IMR-90 (cell line): ENCODE data around the gene NTSR1. TPM values are rescaled to one million over a fixed set of nuclear protein-coding genes. Genes with fewer than 3 reads are reported as not detected.
A peak's percentile ranks its signal among the peaks of the same experiment; 100 is the strongest.

ENCODE experiments used
- ATAC-seq: fragments of 200-7000 bp; cut with Tn5 transposase; 2 replicates; pipeline ENCODE4 v1.9.1; 2020; ENCODE audit warnings: low read depth, mild to moderate bottlenecking, moderate library complexity
- BruUV-seq: library from RNA; stranded (reverse); fragments of 400-500 nt; replicated peaks from 2 replicates; lab custom pipeline; 2021; lab: Mats Ljungman, UMichigan
- CTCF ChIA-PET: fragments of 300-600 bp; formaldehyde crosslinking; extraction: SDS; loops from one replicate; lab custom pipeline; 2021; ENCODE audit warnings: antibody characterized with exemption; lab: Yijun Ruan, JAX
- POLR2A ChIA-PET: fragments of 300-600 bp; sonication (Branson Sonifier 250); formaldehyde crosslinking; loops from one replicate; lab custom pipeline; 2022; ENCODE audit warnings: antibody characterized with exemption; ENCODE audit not compliant: unreplicated experiment; lab: Charles Lee
- DNase-seq: peaks from one replicate; pipeline ENCODE4 v3.0.0; 2013
- H2AFZ ChIP-seq: replicated peaks from 2 replicates; pipeline ENCODE3; 2013; ENCODE audit warnings: low read length, mild to moderate bottlenecking; ENCODE audit not compliant: poor library complexity
- H2AK5ac ChIP-seq: 2 replicates; pipeline ENCODE4 v1.6.1; 2013; ENCODE audit warnings: low read depth, low read length, inconsistent platforms
- H2AK9ac ChIP-seq: replicated peaks from 2 replicates; pipeline ENCODE3; 2013; ENCODE audit warnings: mild to moderate bottlenecking, low read depth, low read length, moderate library complexity; ENCODE audit not compliant: poor library complexity
- H2BK120ac ChIP-seq: 2 replicates; pipeline ENCODE4 v1.6.1; 2013; ENCODE audit warnings: low read depth, low read length, inconsistent platforms
- H2BK15ac ChIP-seq: 3 replicates; pipeline ENCODE4 v1.6.1; 2013; ENCODE audit warnings: low read depth, low read length, inconsistent platforms
- H2BK20ac ChIP-seq: 2 replicates; pipeline ENCODE4 v1.6.1; 2013; ENCODE audit warnings: low read depth, mild to moderate bottlenecking, inconsistent platforms, low read length, moderate library complexity
- H2BK5ac ChIP-seq: 2 replicates; pipeline ENCODE4 v1.6.1; 2013; ENCODE audit warnings: mild to moderate bottlenecking, low read depth, low read length, inconsistent platforms; ENCODE audit not compliant: poor library complexity, severe bottlenecking
- H3K14ac ChIP-seq: replicated peaks from 2 replicates; pipeline ENCODE4 v1.6.1; 2013; ENCODE audit warnings: low read depth, low read length, inconsistent platforms
- H3K18ac ChIP-seq: 2 replicates; pipeline ENCODE4 v1.6.1; 2013; ENCODE audit warnings: low read depth, low read length, control low read depth
- H3K23ac ChIP-seq: 2 replicates; pipeline ENCODE4 v1.6.1; 2013; ENCODE audit warnings: low read depth, low read length, inconsistent platforms
- H3K27ac ChIP-seq: 2 replicates; pipeline ENCODE4 v1.5.1; 2013; ENCODE audit warnings: mild to moderate bottlenecking, control low read depth, low read length; ENCODE audit not compliant: insufficient read depth
- H3K27me3 ChIP-seq: 2 replicates; pipeline ENCODE4 v1.6.1; 2013; ENCODE audit warnings: low read length; ENCODE audit not compliant: control insufficient read depth, insufficient read depth
- H3K36me3 ChIP-seq: 2 replicates; pipeline ENCODE4 v1.6.1; 2013; ENCODE audit warnings: low read length, mixed read lengths; ENCODE audit not compliant: control insufficient read depth, insufficient read depth
- H3K4ac ChIP-seq: 2 replicates; pipeline ENCODE4 v1.6.1; 2013; ENCODE audit warnings: low read depth, low read length, inconsistent platforms
- H3K4me1 ChIP-seq: 2 replicates; pipeline ENCODE4 v1.6.1; 2013; ENCODE audit warnings: low read length, mixed read lengths; ENCODE audit not compliant: control insufficient read depth, insufficient read depth
- H3K4me2 ChIP-seq: 2 replicates; pipeline ENCODE4 v1.6.1; 2013; ENCODE audit warnings: low read depth, mild to moderate bottlenecking, control low read depth, low read length, moderate library complexity
- H3K4me3 ChIP-seq: 2 replicates; pipeline ENCODE4 v1.5.1; 2013; ENCODE audit warnings: low read depth, mild to moderate bottlenecking, control low read depth, low read length, moderate library complexity; ENCODE audit not compliant: insufficient read depth
- H3K56ac ChIP-seq: 2 replicates; pipeline ENCODE4 v1.6.1; 2013; ENCODE audit warnings: low read length, inconsistent platforms; ENCODE audit not compliant: insufficient read depth; ENCODE audit errors: extremely low read depth
- H3K79me1 ChIP-seq, 2 experiments: 2 replicates each; pipeline ENCODE4 v1.6.1; 2013; ENCODE audit warnings: low read length in 2 of 2, inconsistent platforms in 1 of 2, low read depth in 1 of 2
- H3K9ac ChIP-seq: 2 replicates; pipeline ENCODE4 v1.6.1; 2013; ENCODE audit warnings: low read depth, low read length, control low read depth
- H3K9me1 ChIP-seq: 2 replicates; pipeline ENCODE4 v1.6.1; 2013; ENCODE audit warnings: low read length, inconsistent platforms; ENCODE audit not compliant: insufficient read depth
- H3K9me3 ChIP-seq: 2 replicates; pipeline ENCODE4 v1.6.1; 2013; ENCODE audit warnings: low read length; ENCODE audit not compliant: control insufficient read depth, insufficient read depth
- H4K20me1 ChIP-seq: 2 replicates; pipeline ENCODE4 v1.6.1; 2013; ENCODE audit warnings: low read length, inconsistent platforms; ENCODE audit not compliant: insufficient read depth
- H4K5ac ChIP-seq: 2 replicates; pipeline ENCODE4 v1.6.1; 2013; ENCODE audit warnings: mild to moderate bottlenecking, low read depth, low read length, control low read depth
- H4K8ac ChIP-seq, 2 experiments: 2 replicates each; pipeline ENCODE4 v1.6.1; 2013; ENCODE audit warnings: low read depth in 2 of 2, low read length in 2 of 2, control low read depth in 1 of 2, inconsistent platforms in 1 of 2
- H4K91ac ChIP-seq: 2 replicates; pipeline ENCODE4 v1.6.1; 2013; ENCODE audit warnings: low read depth, low read length, inconsistent platforms; ENCODE audit not compliant: insufficient read depth
- FOS ChIP-seq: fragments of 150-350 bp; IDR thresholded peaks from 2 replicates; pipeline ENCODE4 v1.6.1; 2016; ENCODE audit warnings: low read depth, low read length
- MAFK ChIP-seq: IDR thresholded peaks from 2 replicates; pipeline ENCODE4 v1.6.1; 2012; ENCODE audit warnings: low read depth, low read length, improper control_type of control experiment
- MAZ ChIP-seq: IDR thresholded peaks from 2 replicates; pipeline ENCODE4 v1.6.1; 2012; ENCODE audit warnings: low read depth, mild to moderate bottlenecking, low read length, improper control_type of control experiment, moderate library complexity, borderline replicate concordance
- NFE2L2 ChIP-seq: fragments of 150-350 bp; IDR thresholded peaks from 2 replicates; pipeline ENCODE4 v1.6.1; 2016; ENCODE audit warnings: low read depth, mild to moderate bottlenecking, low read length
- POLR2A ChIP-seq: IDR thresholded peaks from 2 replicates; pipeline ENCODE4 v1.6.1; 2012; ENCODE audit warnings: mild to moderate bottlenecking, low read depth, low read length
- RAD21 ChIP-seq: IDR thresholded peaks from 2 replicates; pipeline ENCODE4 v1.6.1; 2012; ENCODE audit warnings: low read length, improper control_type of control experiment
- RCOR1 ChIP-seq: IDR thresholded peaks from 2 replicates; pipeline ENCODE4 v1.6.1; 2012; ENCODE audit warnings: mild to moderate bottlenecking, low read length, improper control_type of control experiment; ENCODE audit not compliant: insufficient replicate concordance
- RFX5 ChIP-seq: IDR thresholded peaks from 2 replicates; pipeline ENCODE4 v1.8.0; 2012; ENCODE audit warnings: low read depth, mild to moderate bottlenecking, low read length, moderate library complexity
- SMC3 ChIP-seq: fragments of 150-350 bp; IDR thresholded peaks from 2 replicates; pipeline ENCODE4 v1.6.1; 2016; ENCODE audit warnings: low read depth, mild to moderate bottlenecking, antibody characterized with exemption, low read length, moderate library complexity
- WGBS, 2 experiments: methylation state at CpG; one replicate each; pipeline versions ENCODE4 v1.1.5 to v1.1.7; 2013; ENCODE audit warnings: missing lambda C conversion rate in 2 of 2; ENCODE audit not compliant: insufficient read length in 1 of 2; ENCODE audit errors: extremely low coverage in 2 of 2; 5-methylcytosine and 5-hydroxymethylcytosine counted together
- dilution Hi-C: fragments of 300-500 bp; cut with HindIII; formaldehyde crosslinking; loops from one replicate; pipeline ENCODE4 v1.14.3; 2018; ENCODE audit warnings: low sequenced_read_pairs; ENCODE audit not compliant: unreplicated experiment
- in situ Hi-C: fragments of 300-500 bp; cut with MboI; formaldehyde crosslinking; loops from 3 replicates; pipeline ENCODE4 v1.14.3; 2019; ENCODE audit warnings: low sequenced_read_pairs, inconsistent platforms, mixed read lengths
- intact Hi-C: fragments of 100-400 bp; cut with micrococcal nuclease; formaldehyde crosslinking; loops from 2 replicates; pipeline ENCODE4 v1.10.0; 2022
- polyA plus RNA-seq, 3 experiments: library from polyadenylated mRNA; depleted of rRNA; stranded (reverse); fragments of >200 nt; gene quantifications; 2 replicates each; pipeline ENCODE4 v1.2.3, GENCODE V29; 2012; ENCODE audit warnings: low replicate concordance in 1 of 3
- total RNA-seq: library from RNA; depleted of rRNA; stranded (reverse); fragments of >200 nt; gene quantifications from 2 replicates; pipeline ENCODE4 v1.2.3, GENCODE V29; 2012
- TF ChIP-seq, protein P1 (sequence below): conservative IDR thresholded peaks from 2 replicates; pipeline ENCODE4 v1.5.1; 2012; ENCODE audit warnings: mild to moderate bottlenecking, low read depth, low read length, improper control_type of control experiment
- TF ChIP-seq, protein P2 (sequence below): fragments of 150-350 bp; IDR thresholded peaks from 2 replicates; pipeline ENCODE4 v1.6.1; 2017; ENCODE audit warnings: mild to moderate bottlenecking, antibody characterized with exemption, low read length, low read depth
- TF ChIP-seq, protein P3 (sequence below): fragments of 150-350 bp; IDR thresholded peaks from 2 replicates; pipeline ENCODE4 v1.6.1; 2016; ENCODE audit warnings: low read depth, mild to moderate bottlenecking, low read length, moderate library complexity, borderline replicate concordance

The NTSR1 gene
- total and polyA plus RNA-seq, 2 of the 4 experiments (the other 2 are of a cell fraction) = 0.54 to 1.8 TPM

DNA sequence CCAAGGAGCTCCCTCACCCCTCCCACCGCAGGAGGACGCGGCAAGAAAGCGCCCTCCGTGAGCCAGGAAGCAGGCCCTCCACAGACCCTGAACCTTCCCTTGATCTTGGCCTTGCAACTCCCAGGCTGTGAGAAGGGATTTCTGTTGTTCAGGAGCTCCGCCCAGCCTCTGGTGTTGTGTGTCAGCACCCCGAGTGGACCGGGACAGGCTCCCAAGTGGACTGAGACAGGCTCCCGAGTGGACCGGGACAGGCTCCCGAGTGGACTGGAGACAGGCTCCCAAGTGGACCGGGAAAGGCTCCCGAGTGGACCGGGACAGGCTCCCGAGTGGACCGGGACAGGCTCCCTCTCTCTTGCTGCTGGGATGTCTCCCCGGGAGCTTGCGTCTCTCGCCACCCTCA, 9.3 kb upstream of the NTSR1 start:
- Histone ChIP-seq H2BK20ac (no peak overlapping the region), H3K27ac (no peak overlapping the region), H3K14ac (no peak overlapping the region), H3K79me1 (no peaks in the 10 kb centered on the region), H4K8ac (no peak overlapping the region), H2BK120ac (no peak overlapping the region), H3K4me1 (peaks cover 11% of the 10 kb centered on the region), H4K20me1 (no peaks in the 10 kb centered on the region), H2BK5ac (no peak overlapping the region), H3K4ac (no peak overlapping the region), H2AK5ac (no peak overlapping the region), H3K4me2 (no peak overlapping the region), H3K36me3 (no peaks in the 10 kb centered on the region), H2AFZ (no peak overlapping the region), H3K9ac (no peak overlapping the region), H3K4me3 (no peak overlapping the region), H3K27me3 (peaks cover 20% of the 10 kb centered on the region), H3K18ac (no peak overlapping the region), H3K56ac (no peak overlapping the region), H3K9me3 (no peaks in the 10 kb centered on the region), H2BK15ac (no peak overlapping the region), H2AK9ac (peak overlapping the region; percentile 32), H4K5ac (no peak overlapping the region), H3K23ac (no peak overlapping the region), H3K9me1 (peaks cover 11% of the 10 kb centered on the region), H4K91ac (no peak overlapping the region)
- no peak for TF ChIP-seq POLR2A
- no peak for TF ChIP-seq RCOR1
- TF ChIP-seq RFX5 = no peak
- TF ChIP-seq, protein P1, sequence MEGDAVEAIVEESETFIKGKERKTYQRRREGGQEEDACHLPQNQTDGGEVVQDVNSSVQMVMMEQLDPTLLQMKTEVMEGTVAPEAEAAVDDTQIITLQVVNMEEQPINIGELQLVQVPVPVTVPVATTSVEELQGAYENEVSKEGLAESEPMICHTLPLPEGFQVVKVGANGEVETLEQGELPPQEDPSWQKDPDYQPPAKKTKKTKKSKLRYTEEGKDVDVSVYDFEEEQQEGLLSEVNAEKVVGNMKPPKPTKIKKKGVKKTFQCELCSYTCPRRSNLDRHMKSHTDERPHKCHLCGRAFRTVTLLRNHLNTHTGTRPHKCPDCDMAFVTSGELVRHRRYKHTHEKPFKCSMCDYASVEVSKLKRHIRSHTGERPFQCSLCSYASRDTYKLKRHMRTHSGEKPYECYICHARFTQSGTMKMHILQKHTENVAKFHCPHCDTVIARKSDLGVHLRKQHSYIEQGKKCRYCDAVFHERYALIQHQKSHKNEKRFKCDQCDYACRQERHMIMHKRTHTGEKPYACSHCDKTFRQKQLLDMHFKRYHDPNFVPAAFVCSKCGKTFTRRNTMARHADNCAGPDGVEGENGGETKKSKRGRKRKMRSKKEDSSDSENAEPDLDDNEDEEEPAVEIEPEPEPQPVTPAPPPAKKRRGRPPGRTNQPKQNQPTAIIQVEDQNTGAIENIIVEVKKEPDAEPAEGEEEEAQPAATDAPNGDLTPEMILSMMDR = no peak
- no peak for TF ChIP-seq RAD21
- TF ChIP-seq, protein P2, sequence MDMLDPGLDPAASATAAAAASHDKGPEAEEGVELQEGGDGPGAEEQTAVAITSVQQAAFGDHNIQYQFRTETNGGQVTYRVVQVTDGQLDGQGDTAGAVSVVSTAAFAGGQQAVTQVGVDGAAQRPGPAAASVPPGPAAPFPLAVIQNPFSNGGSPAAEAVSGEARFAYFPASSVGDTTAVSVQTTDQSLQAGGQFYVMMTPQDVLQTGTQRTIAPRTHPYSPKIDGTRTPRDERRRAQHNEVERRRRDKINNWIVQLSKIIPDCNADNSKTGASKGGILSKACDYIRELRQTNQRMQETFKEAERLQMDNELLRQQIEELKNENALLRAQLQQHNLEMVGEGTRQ = no peak
- TF ChIP-seq, protein P3, sequence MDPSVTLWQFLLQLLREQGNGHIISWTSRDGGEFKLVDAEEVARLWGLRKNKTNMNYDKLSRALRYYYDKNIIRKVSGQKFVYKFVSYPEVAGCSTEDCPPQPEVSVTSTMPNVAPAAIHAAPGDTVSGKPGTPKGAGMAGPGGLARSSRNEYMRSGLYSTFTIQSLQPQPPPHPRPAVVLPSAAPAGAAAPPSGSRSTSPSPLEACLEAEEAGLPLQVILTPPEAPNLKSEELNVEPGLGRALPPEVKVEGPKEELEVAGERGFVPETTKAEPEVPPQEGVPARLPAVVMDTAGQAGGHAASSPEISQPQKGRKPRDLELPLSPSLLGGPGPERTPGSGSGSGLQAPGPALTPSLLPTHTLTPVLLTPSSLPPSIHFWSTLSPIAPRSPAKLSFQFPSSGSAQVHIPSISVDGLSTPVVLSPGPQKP = no peak
- no peak for TF ChIP-seq SMC3
- no peak for TF ChIP-seq MAZ
- TF ChIP-seq FOS = no peak
- no peak for TF ChIP-seq MAFK
- no peak for TF ChIP-seq NFE2L2
- DNase-seq = no peak
- WGBS, 2 experiments = 100% methylated on average over 5 of the region's 19 CpGs; no CpG with 5 or more reads in 1 of the 2 experiments
- in situ Hi-C loops (loop anchor here (25.0 kb wide), 1 partner anchor 313 kb away; the partner anchor contains the start of gene BHLHE23), dilution Hi-C loops (no loop called here), intact Hi-C loops (no loop called here)
- BruUV-seq = no TSS peak
- POLR2A ChIA-PET = no interaction called here
- CTCF ChIA-PET = no interaction called here
- ATAC-seq = no peak
